BLaER1 treated with 17β-estradiol and CSF1 and Interleukin-3, amounts not matched to agents 10 nM and 100 nM (cell line): Measurements from ENCODE around the gene SERPIND1.

Experiments used
- H3K27ac ChIP-seq, 11 experiments: shearing (Covaris generic); formaldehyde crosslinking; 2 replicates each; pipeline ENCODE4 v1.8.1; 2022
- H3K27me3 ChIP-seq, 11 experiments: shearing (Covaris generic); formaldehyde crosslinking; 2 replicates each; pipeline ENCODE4 v1.8.1; 2022
- H3K36me3 ChIP-seq, 11 experiments: shearing (Covaris generic); formaldehyde crosslinking; 2 replicates each; pipeline ENCODE4 v1.8.1; 2022
- H3K4me1 ChIP-seq, 10 experiments: shearing (Covaris generic); formaldehyde crosslinking; 2 replicates each; pipeline ENCODE4 v1.8.1; 2022
- H3K4me2 ChIP-seq, 11 experiments: shearing (Covaris generic); formaldehyde crosslinking; 2 replicates each; pipeline ENCODE4 v1.8.1; 2022
- H3K4me3 ChIP-seq, 10 experiments: shearing (Covaris generic); formaldehyde crosslinking; 2 replicates each; pipeline ENCODE4 v1.8.1; 2022
- H3K9ac ChIP-seq, 11 experiments: shearing (Covaris generic); formaldehyde crosslinking; 2 replicates each; pipeline ENCODE4 v1.8.1; 2022
- H3K9me3 ChIP-seq, 11 experiments: shearing (Covaris generic); formaldehyde crosslinking; replicated peaks in 1 of 11; 2 replicates each; pipeline ENCODE4 v1.8.1; 2022
- H4K20me1 ChIP-seq, 11 experiments: shearing (Covaris generic); formaldehyde crosslinking; 2 replicates each; pipeline ENCODE4 v1.8.1; 2022
- Cebpa-rat ChIP-seq, 11 experiments: shearing (Covaris generic); IDR thresholded peaks; 2 replicates each; pipeline ENCODE4 v1.8.1; 2022

Gene SERPIND1

DNA sequence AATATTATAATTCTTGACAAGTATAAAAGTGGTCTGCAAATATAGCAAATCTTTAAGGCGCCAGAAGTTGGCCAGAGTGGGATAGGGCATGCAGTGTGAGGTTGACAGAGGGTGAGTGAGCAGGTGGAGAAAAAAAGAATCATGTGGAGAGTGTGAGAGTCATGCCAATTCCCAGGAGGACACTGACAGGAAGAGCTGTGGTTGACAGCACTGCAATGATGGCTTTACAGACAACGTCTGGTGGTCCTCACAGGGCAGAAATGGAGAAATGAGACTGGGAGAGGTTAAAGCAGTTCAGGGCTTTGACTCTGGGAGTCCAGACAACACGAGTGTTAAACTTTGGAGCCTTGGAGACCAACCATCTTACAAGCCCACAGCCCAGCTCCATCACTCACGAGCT is 34.9 kb downstream of the SERPIND1 start:
- H3K4me1 ChIP-seq = peaks cover 16 to 56% (median 44%) of the 10 kb centered on the region in 10 experiments
- peaks cover 0 to 59% (median 15%) of the 10 kb centered on the region in 11 experiments; a peak in 14 of 22 replicates for H4K20me1 ChIP-seq
- no peaks in the 10 kb centered on the region for H3K9me3 ChIP-seq
- peak in 6 of 11 experiments; percentile 36 to 77 (median 68); a peak in 10 of 22 replicates for TF ChIP-seq Cebpa-rat (IDR thresholded peaks at IDR 0.05)
- peak overlapping the region in 1 of 10 experiments; percentile 11; a peak in 1 of 20 replicates for H3K4me3 ChIP-seq
- H3K27me3 ChIP-seq = no peaks in the 10 kb centered on the region
- H3K9ac ChIP-seq = peak overlapping the region in 6 of 11 experiments; percentile 7 to 68 (median 54); a peak in 12 of 22 replicates
- H3K4me2 ChIP-seq = peak overlapping the region; percentile 48 to 91 (median 80)
- peaks cover 72 to 99% (median 86%) of the 10 kb centered on the region in 11 experiments for H3K36me3 ChIP-seq
- H3K27ac ChIP-seq = peak overlapping the region in 8 of 11 experiments; percentile 52 to 81 (median 74); a peak in 16 of 22 replicates

- Histone ChIP-seq H3K9ac (peak overlapping the region in 7 of 11 experiments; percentile 7 to 68 (median 52); a peak in 13 of 22 replicates), H3K36me3 (peaks cover 72 to 99% (median 86%) of the 10 kb centered on the region in 11 experiments)
- no peak for TF ChIP-seq Cebpa-rat (IDR thresholded peaks at IDR 0.05)
Measured at GRCh38 chr22:20809538-20810185, 35.7 kb downstream of the SERPIND1 start.

DNA sequence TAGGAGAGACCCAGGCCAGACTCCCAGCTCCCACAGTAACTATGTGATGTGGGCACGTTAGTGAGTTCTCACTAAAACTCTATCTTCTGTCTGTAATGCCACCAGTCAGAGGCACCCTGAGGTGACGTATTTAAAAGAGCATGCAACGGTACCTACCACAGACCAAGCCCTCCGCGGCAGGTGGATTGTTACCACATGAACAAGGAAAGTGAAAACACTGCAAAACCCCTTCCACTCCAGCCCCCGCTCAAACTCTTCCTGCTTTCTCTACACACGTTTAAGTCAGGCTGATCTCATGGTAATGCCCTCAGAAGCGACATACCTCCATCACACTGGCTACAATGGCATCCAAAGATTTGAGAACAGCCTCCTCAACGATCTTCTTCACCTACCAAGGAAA is 36.7 kb downstream of the SERPIND1 start:
- Histone ChIP-seq H3K4me2 (peak overlapping the region in 9 of 11 experiments; percentile 75 to 91 (median 81); a peak in 16 of 22 replicates), H3K4me1 (peaks cover 16 to 63% (median 44%) of the 10 kb centered on the region in 10 experiments), H4K20me1 (peaks cover 0 to 42% (median 15%) of the 10 kb centered on the region in 11 experiments; a peak in 13 of 22 replicates), H3K27ac (peak overlapping the region in 4 of 11 experiments; percentile 1 to 81 (median 41); a peak in 5 of 22 replicates), H3K4me3 (no peak overlapping the region), H3K36me3 (peaks cover 72 to 99% (median 87%) of the 10 kb centered on the region in 11 experiments), H3K9ac (no peak overlapping the region), H3K27me3 (no peaks in the 10 kb centered on the region), H3K9me3 (no peaks in the 10 kb centered on the region)
- TF ChIP-seq Cebpa-rat (IDR thresholded peaks at IDR 0.05) = no peak

More at GRCh38 chr22:20809538-20810185, 35.7 kb downstream of the SERPIND1 start:
- no peaks in the 10 kb centered on the region for H3K9me3 ChIP-seq
- H3K4me2 ChIP-seq = peak overlapping the region; percentile 48 to 91 (median 80); a peak in 21 of 22 replicates
- peak overlapping the region in 1 of 10 experiments; percentile 11; a peak in 2 of 20 replicates for H3K4me3 ChIP-seq
- peak overlapping the region in 9 of 11 experiments; percentile 35 to 81 (median 70); a peak in 17 of 22 replicates for H3K27ac ChIP-seq
- no peaks in the 10 kb centered on the region for H3K27me3 ChIP-seq
- peaks cover 16 to 63% (median 44%) of the 10 kb centered on the region in 10 experiments for H3K4me1 ChIP-seq
- H4K20me1 ChIP-seq = peaks cover 0 to 50% (median 15%) of the 10 kb centered on the region in 11 experiments; a peak in 14 of 22 replicates

DNA sequence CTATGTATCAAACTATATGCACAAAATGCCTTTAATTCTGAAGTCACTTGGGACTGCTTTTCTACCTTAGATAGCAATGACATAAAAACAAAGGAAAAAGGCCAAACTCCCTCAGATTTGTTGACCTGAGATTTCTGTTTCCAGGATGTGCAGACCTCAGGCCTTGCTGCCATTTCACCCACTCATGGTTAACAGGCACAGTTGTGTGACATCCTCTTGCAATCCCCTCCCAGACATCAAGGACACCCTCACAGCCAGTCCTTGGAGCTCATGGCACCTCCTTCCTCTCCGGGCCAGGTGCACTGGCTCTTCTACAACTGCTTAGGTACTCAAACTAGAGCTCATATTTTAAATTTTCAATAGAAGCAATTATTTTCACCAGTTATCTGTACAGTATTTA is 37.3 kb downstream of the SERPIND1 start:
- H3K27ac ChIP-seq = peak overlapping the region in 3 of 11 experiments; percentile 5 to 81 (median 77); a peak in 3 of 22 replicates
- peaks cover 72 to 99% (median 87%) of the 10 kb centered on the region in 11 experiments for H3K36me3 ChIP-seq
- no peak for TF ChIP-seq Cebpa-rat (IDR thresholded peaks at IDR 0.05)

GRCh38 chr22:20811971-20812660 is 38.2 kb downstream of the SERPIND1 start:
- no peak overlapping the region for H3K9ac ChIP-seq
- peaks cover 16 to 50% (median 43%) of the 10 kb centered on the region in 10 experiments for H3K4me1 ChIP-seq

More for the DNA sequence above, 37.3 kb downstream of the SERPIND1 start:
- H3K9me3 ChIP-seq = no peaks in the 10 kb centered on the region
- peaks cover 0 to 39% (median 15%) of the 10 kb centered on the region in 11 experiments; a peak in 13 of 22 replicates for H4K20me1 ChIP-seq
- H3K4me3 ChIP-seq = no peak overlapping the region
- H3K4me1 ChIP-seq = peaks cover 16 to 58% (median 44%) of the 10 kb centered on the region in 10 experiments
- H3K9ac ChIP-seq = no peak overlapping the region
- H3K27me3 ChIP-seq = no peaks in the 10 kb centered on the region
- peak overlapping the region in 7 of 11 experiments; percentile 75 to 91 (median 80); a peak in 10 of 22 replicates for H3K4me2 ChIP-seq

GRCh38 chr22:20813056-20813455 is 39.1 kb downstream of the SERPIND1 start:
- H3K4me1 ChIP-seq = peaks cover 16 to 41% (median 34%) of the 10 kb centered on the region in 10 experiments
- no peak overlapping the region for H3K4me3 ChIP-seq
- H4K20me1 ChIP-seq = peaks cover 0 to 27% (median 14%) of the 10 kb centered on the region in 11 experiments; a peak in 13 of 22 replicates
- H3K9ac ChIP-seq = no peak overlapping the region
- no peak overlapping the region for H3K4me2 ChIP-seq
- H3K9me3 ChIP-seq = no peaks in the 10 kb centered on the region
- TF ChIP-seq Cebpa-rat (IDR thresholded peaks at IDR 0.05) = no peak
- H3K27ac ChIP-seq = no peak overlapping the region
- no peaks in the 10 kb centered on the region for H3K27me3 ChIP-seq
- peaks cover 81 to 99% (median 87%) of the 10 kb centered on the region in 11 experiments for H3K36me3 ChIP-seq

More at GRCh38 chr22:20811971-20812660, 38.2 kb downstream of the SERPIND1 start:
- Histone ChIP-seq H3K4me3 (no peak overlapping the region), H3K36me3 (peaks cover 72 to 99% (median 87%) of the 10 kb centered on the region in 11 experiments), H3K9me3 (no peaks in the 10 kb centered on the region), H3K27me3 (no peaks in the 10 kb centered on the region), H3K4me2 (no peak overlapping the region), H4K20me1 (peaks cover 0 to 37% (median 15%) of the 10 kb centered on the region in 11 experiments; a peak in 13 of 22 replicates), H3K27ac (no peak overlapping the region)
- no peak for TF ChIP-seq Cebpa-rat (IDR thresholded peaks at IDR 0.05)

DNA sequence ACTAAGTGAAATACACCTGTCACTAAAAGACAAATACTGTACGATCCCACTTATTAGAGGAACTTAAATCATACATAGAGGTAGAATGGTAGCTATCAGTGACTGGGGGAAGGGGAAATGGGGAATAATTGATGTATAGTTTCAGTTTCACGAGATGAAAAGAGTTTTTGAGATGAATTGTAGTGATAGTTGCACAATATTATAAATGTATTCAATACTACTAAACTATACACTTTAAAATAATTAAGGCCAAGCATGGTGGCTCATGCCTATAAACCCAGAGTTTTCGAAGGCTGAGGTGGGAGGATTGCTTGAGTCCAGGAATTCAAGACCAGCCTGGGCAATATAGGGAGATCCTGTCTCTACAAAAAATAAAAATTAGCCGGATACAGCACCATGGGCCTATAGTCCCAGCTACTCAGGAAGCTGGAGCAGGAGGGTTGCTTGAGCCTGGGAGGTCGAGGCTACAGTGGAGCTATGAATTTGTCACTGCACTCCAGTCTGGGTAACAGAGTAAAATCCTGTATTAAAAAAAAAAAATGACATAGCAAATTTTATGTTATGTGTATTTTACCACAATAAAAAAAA is 40.4 kb downstream of the SERPIND1 start:
- H3K27me3 ChIP-seq = no peaks in the 10 kb centered on the region
- H3K36me3 ChIP-seq = peaks cover 93 to 100% (median 98%) of the 10 kb centered on the region in 11 experiments
- H3K9ac ChIP-seq = no peak overlapping the region
- peak overlapping the region in 2 of 11 experiments; percentile 10 to 31; a peak in 1 of 22 replicates for H3K4me2 ChIP-seq
- H3K27ac ChIP-seq = no peak overlapping the region
- H4K20me1 ChIP-seq = peaks cover 0 to 15% (median 4%) of the 10 kb centered on the region in 11 experiments; a peak in 9 of 22 replicates
- H3K4me1 ChIP-seq = peaks cover 7 to 28% (median 21%) of the 10 kb centered on the region in 10 experiments
- H3K4me3 ChIP-seq = no peak overlapping the region
- no peaks in the 10 kb centered on the region for H3K9me3 ChIP-seq
- TF ChIP-seq Cebpa-rat (IDR thresholded peaks at IDR 0.05) = no peak

- no peaks in the 10 kb centered on the region for H3K9me3 ChIP-seq
- no peak overlapping the region for H3K27ac ChIP-seq
- H3K4me3 ChIP-seq = no peak overlapping the region
- no peak overlapping the region for H3K4me2 ChIP-seq
- H3K36me3 ChIP-seq = peaks cover 97 to 100% (median 100%) of the 10 kb centered on the region in 11 experiments
- no peak overlapping the region for H3K9ac ChIP-seq
- H3K27me3 ChIP-seq = no peaks in the 10 kb centered on the region
- peaks cover 0 to 19% (median 0%) of the 10 kb centered on the region in 11 experiments; a peak in 3 of 22 replicates for H4K20me1 ChIP-seq
- no peak for TF ChIP-seq Cebpa-rat (IDR thresholded peaks at IDR 0.05)
- H3K4me1 ChIP-seq = peaks cover 0 to 16% (median 8%) of the 10 kb centered on the region in 10 experiments; a peak in 16 of 20 replicates
Measured at GRCh38 chr22:20815477-20816050, 41.7 kb downstream of the SERPIND1 start.
